ENCODE results near the gene POP4. TPM values are rescaled to one million over a fixed set of nuclear protein-coding genes. Genes with fewer than 3 reads are reported as not detected.

POP4 gene
- total RNA-seq, 1 donor from 2014 or later: 46.2 TPM

DNA sequence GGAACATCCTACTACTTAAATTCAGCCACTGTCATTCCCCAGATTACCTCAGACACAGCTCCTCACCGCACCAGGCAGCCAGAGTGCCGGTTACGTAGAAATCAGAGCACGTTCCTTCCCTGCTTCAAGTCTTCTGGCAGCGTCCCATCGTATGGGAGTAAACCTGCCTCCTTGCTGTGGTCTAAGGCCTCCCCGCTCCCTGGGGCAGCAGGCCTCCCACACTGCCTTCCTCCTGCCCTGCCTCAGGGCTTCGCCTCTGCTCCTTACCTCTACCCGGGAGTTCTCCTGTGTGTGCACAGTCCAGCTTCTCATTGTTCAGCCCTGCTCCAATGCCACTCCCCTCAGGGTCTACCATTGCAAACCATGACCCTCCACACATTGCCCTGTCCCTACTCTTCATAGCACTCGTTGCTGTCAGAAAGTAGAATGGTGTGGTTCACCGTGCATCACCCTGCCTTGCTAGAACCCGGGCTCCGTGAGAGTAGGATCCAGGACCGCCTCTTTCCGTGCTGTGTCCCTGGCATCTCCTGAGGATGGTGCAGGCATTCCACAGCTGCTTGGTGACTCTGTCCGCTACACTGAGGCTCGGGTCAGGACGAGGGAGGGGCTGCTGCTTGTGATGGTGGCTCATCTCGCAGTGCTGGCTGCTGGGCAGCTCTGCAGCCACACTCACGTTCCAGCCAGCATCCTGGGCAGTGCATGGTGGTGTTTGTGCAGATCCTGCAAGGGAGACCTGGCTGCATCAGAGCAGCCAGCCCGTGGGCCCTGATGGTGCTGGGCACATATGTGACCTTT lies 6.9 kb downstream of the POP4 start:
- TF ChIP-seq, protein P1, sequence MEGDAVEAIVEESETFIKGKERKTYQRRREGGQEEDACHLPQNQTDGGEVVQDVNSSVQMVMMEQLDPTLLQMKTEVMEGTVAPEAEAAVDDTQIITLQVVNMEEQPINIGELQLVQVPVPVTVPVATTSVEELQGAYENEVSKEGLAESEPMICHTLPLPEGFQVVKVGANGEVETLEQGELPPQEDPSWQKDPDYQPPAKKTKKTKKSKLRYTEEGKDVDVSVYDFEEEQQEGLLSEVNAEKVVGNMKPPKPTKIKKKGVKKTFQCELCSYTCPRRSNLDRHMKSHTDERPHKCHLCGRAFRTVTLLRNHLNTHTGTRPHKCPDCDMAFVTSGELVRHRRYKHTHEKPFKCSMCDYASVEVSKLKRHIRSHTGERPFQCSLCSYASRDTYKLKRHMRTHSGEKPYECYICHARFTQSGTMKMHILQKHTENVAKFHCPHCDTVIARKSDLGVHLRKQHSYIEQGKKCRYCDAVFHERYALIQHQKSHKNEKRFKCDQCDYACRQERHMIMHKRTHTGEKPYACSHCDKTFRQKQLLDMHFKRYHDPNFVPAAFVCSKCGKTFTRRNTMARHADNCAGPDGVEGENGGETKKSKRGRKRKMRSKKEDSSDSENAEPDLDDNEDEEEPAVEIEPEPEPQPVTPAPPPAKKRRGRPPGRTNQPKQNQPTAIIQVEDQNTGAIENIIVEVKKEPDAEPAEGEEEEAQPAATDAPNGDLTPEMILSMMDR (IDR thresholded peaks at IDR 0.05; ENCODE audit: unreplicated experiment): no peak
- Mint-ChIP-seq H3K36me3 (peaks cover 30% of the 10 kb centered on the region), H3K4me1 (no peaks in the 10 kb centered on the region), H3K9me3 (no peaks in the 10 kb centered on the region), H3K27me3 (ENCODE audit: low read depth) (no peaks in the 10 kb centered on the region), H3K4me3 (no peak overlapping the region), H3K27ac (no peak overlapping the region)
- DNase-seq (ENCODE audit: low spot score in 2 of 2, unreplicated experiment in 2 of 2): no peak

DNA sequence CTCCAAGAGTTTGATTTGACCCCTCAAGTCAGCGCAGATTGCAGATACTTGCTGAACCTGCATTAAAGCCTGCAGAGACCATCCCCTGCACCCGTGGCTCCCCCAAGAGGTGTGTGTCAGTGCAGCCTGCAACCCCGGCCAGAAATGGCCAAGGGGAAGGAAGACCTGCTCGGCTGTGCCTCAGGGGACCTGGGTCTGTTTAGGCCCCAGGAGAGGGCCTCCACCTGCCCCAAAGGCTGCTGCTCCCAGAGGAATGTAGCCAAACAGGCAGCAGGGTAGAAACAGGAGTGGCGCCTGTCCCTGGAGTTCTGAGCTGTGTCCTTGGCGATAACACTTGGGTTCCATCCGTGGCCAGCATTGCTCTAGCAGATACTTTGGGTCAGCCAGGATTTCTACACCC lies 8.0 kb downstream of the POP4 start:
- Mint-ChIP-seq H3K9me3 (no peaks in the 10 kb centered on the region), H3K27me3 (ENCODE audit: low read depth) (no peaks in the 10 kb centered on the region), H3K4me3 (no peak overlapping the region), H3K27ac (no peak overlapping the region), H3K4me1 (no peaks in the 10 kb centered on the region), H3K36me3 (peaks cover 26% of the 10 kb centered on the region)
- DNase-seq (ENCODE audit: low spot score in 2 of 2, unreplicated experiment in 2 of 2): no peak
- TF ChIP-seq, protein P1 (IDR thresholded peaks at IDR 0.05; ENCODE audit: unreplicated experiment): no peak

DNA sequence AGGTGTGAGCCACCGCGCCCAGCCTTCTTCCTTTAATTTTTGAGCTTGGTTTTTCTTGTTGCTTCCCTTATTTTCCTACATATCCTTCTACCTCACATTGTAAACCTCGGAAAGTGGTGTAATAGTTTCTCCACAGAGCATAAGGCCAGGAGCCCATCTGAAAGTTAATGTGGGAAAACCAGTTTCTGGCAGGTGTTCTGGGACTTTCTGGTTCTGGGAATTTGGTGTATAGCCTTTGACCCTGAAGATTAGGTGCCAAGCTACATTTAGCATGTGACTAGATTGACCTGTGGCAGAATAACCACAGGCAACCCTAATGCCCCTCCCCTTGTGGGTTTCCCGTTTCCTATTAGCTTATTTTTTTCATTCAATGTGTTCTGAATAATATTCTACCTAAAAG lies 8.7 kb downstream of the POP4 start:
- Mint-ChIP-seq H3K9me3 (no peaks in the 10 kb centered on the region), H3K27ac (no peak overlapping the region), H3K27me3 (ENCODE audit: low read depth) (no peaks in the 10 kb centered on the region), H3K4me3 (no peak overlapping the region), H3K4me1 (no peaks in the 10 kb centered on the region), H3K36me3 (peaks cover 24% of the 10 kb centered on the region)
- TF ChIP-seq, protein P1 (IDR thresholded peaks at IDR 0.05; ENCODE audit: unreplicated experiment): no peak
- no peak for DNase-seq (ENCODE audit: low spot score in 2 of 2, unreplicated experiment in 2 of 2)

DNA sequence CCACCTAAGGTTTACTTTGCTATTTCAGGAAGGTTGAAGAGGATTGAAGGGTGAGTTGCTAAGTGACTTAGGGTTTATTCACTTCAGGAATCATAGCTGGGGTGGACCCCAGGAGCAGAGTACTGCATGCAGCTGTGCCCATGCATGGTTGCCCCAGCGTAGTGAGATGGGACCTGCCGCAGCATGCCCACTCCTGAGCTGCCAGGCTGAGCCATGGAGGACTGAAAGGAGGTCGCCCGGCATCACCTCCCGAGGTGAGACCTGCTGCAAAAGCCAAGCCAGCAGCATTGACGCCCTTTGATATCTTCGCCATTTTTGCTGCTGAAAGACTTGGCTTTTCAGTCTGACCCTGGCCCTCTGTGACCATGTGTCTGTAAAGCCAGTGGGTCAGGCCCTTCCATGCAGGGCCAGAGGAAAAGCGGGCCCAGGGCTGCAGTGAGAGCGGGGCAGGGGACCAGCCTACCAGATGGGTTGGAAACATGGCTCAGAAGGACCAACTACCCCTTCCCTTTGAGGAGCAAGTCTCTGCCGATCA lies 9.9 kb downstream of the POP4 start:
- H3K9me3 Mint-ChIP-seq: no peaks in the 10 kb centered on the region
- H3K4me3 Mint-ChIP-seq: no peak overlapping the region
- no peaks in the 10 kb centered on the region for H3K4me1 Mint-ChIP-seq
- no peak overlapping the region for H3K27ac Mint-ChIP-seq
- DNase-seq (ENCODE audit: low spot score in 2 of 2, unreplicated experiment in 2 of 2): no peak
- TF ChIP-seq, protein P1 (IDR thresholded peaks at IDR 0.05; ENCODE audit: unreplicated experiment): no peak
- peaks cover 22% of the 10 kb centered on the region for H3K36me3 Mint-ChIP-seq
- peaks cover 6% of the 10 kb centered on the region for H3K27me3 Mint-ChIP-seq (ENCODE audit: low read depth)

DNA sequence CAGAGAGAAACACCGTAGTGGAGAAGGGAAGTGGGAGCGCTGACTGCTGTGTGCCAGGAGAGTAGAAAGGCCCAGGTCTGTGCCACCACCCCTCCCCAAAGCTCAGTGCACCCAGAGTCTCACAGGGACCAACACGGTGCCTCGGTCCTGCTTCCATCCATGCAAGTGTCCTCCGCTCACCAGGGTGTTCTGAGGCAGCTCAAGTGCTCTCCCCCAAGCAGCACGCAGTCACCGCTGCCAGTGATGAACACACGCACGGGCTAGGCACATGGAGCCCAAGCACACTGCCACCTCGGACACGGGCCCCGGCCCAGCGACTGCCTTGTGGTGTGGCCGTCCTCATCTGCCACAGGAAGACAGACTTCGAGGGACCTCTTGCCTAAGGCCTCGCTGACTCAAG lies 10.5 kb downstream of the POP4 start:
- Mint-ChIP-seq H3K4me1 (no peaks in the 10 kb centered on the region), H3K9me3 (no peaks in the 10 kb centered on the region), H3K36me3 (peaks cover 22% of the 10 kb centered on the region), H3K27ac (no peak overlapping the region), H3K27me3 (ENCODE audit: low read depth) (peaks cover 12% of the 10 kb centered on the region), H3K4me3 (no peak overlapping the region)
- DNase-seq (ENCODE audit: low spot score in 2 of 2, unreplicated experiment in 2 of 2): no peak
- TF ChIP-seq, protein P1 (IDR thresholded peaks at IDR 0.05; ENCODE audit: unreplicated experiment): no peak
